ENCODE measurements around the gene PHACTR4. TPM values are rescaled to one million over a fixed set of nuclear protein-coding genes. Genes with fewer than 3 reads are reported as not detected.

PHACTR4 gene
- total RNA-seq, 4 donors from 2014 or later, result 36.6 to 51.7 (median 44.6) TPM

- Histone ChIP-seq H3K27me3 (no peaks in the 10 kb centered on the region), H3K27ac (no peak overlapping the region), H3K9me3 (no peaks in the 10 kb centered on the region), H3K4me3 (no peak overlapping the region), H3K36me3 (peaks cover 0 to 14% (median 0%) of the 10 kb centered on the region in 3 donors), H3K4me1 (no peaks in the 10 kb centered on the region)
- TF ChIP-seq POLR2A (IDR thresholded peaks at IDR 0.05) (no peak), CTCF (IDR thresholded peaks at IDR 0.05) (no peak)
- DNase-seq, result no peak
Observed at GRCh38 chr1:28526886-28527285, 157.3 kb downstream of the PHACTR4 start.

- no peak for TF ChIP-seq CTCF (IDR thresholded peaks at IDR 0.05)
- TF ChIP-seq POLR2A (IDR thresholded peaks at IDR 0.05), result no peak
- H3K4me1 ChIP-seq, result no peaks in the 10 kb centered on the region
- no peak for DNase-seq
- H3K4me3 ChIP-seq, result no peak overlapping the region
- no peaks in the 10 kb centered on the region for H3K27me3 ChIP-seq
- no peaks in the 10 kb centered on the region for H3K9me3 ChIP-seq
- no peak overlapping the region for H3K27ac ChIP-seq
- peaks cover 0 to 16% (median 0%) of the 10 kb centered on the region in 3 donors for H3K36me3 ChIP-seq
Observed at GRCh38 chr1:28530456-28530855, 160.9 kb downstream of the PHACTR4 start.

- no peaks in the 10 kb centered on the region for H3K27me3 ChIP-seq
- H3K36me3 ChIP-seq, result peaks cover 0 to 34% (median 0%) of the 10 kb centered on the region in 3 donors
- H3K4me3 ChIP-seq, result no peak overlapping the region
- no peak for TF ChIP-seq CTCF (IDR thresholded peaks at IDR 0.05)
- no peak for TF ChIP-seq POLR2A (IDR thresholded peaks at IDR 0.05)
- no peaks in the 10 kb centered on the region for H3K9me3 ChIP-seq
- DNase-seq, result no peak
- peaks cover 0 to 7% (median 0%) of the 10 kb centered on the region in 4 donors for H3K4me1 ChIP-seq
- H3K27ac ChIP-seq, result no peak overlapping the region
Observed at GRCh38 chr1:28534671-28535070, 165.1 kb downstream of the PHACTR4 start.

- no peaks in the 10 kb centered on the region for H3K27me3 ChIP-seq
- no peak overlapping the region for H3K27ac ChIP-seq
- H3K4me3 ChIP-seq, result no peak overlapping the region
- peaks cover 0 to 7% (median 0%) of the 10 kb centered on the region in 4 donors for H3K4me1 ChIP-seq
- DNase-seq, result no peak
- H3K9me3 ChIP-seq, result no peaks in the 10 kb centered on the region
- peaks cover 0 to 34% (median 0%) of the 10 kb centered on the region in 3 donors for H3K36me3 ChIP-seq
- TF ChIP-seq POLR2A (IDR thresholded peaks at IDR 0.05) (no peak), CTCF (IDR thresholded peaks at IDR 0.05) (no peak)
Observed at GRCh38 chr1:28535180-28535579, 165.6 kb downstream of the PHACTR4 start.

- no peaks in the 10 kb centered on the region for H3K9me3 ChIP-seq
- H3K27ac ChIP-seq, result no peak overlapping the region
- H3K27me3 ChIP-seq, result no peaks in the 10 kb centered on the region
- peaks cover 0 to 7% (median 0%) of the 10 kb centered on the region in 4 donors for H3K4me1 ChIP-seq
- no peak for DNase-seq
- H3K4me3 ChIP-seq, result no peak overlapping the region
- peaks cover 0 to 22% (median 0%) of the 10 kb centered on the region in 3 donors for H3K36me3 ChIP-seq
- TF ChIP-seq CTCF (IDR thresholded peaks at IDR 0.05) (no peak), POLR2A (IDR thresholded peaks at IDR 0.05) (no peak)
Observed at GRCh38 chr1:28537457-28538199, 168.1 kb downstream of the PHACTR4 start.
